Occipital lobe (tissue), 2 donors: Measurements from ENCODE around the gene MAPKAP1. TPM values are rescaled to one million over a fixed set of nuclear protein-coding genes. Genes with fewer than 3 reads are reported as not detected.
A peak's percentile ranks its signal among the peaks of the same experiment; 100 is the strongest.

Experiments used
- DNase-seq: peaks from one replicate; lab custom pipeline; 2025; lab: John Stamatoyannopoulos, UW
- total RNA-seq: library from RNA; depleted of rRNA; stranded (reverse); fragments of >200 nt; gene quantifications from one replicate; pipeline ENCODE4 v1.2.3, GENCODE V29; 2014

MAPKAP1 gene
- total RNA-seq, 1 donor from 2014 or later, result 37.6 TPM

GRCh38 chr9:125462861-125463291, 244.1 kb downstream of the MAPKAP1 start:
- DNase-seq, result no peak

GRCh38 chr9:125461636-125462190, 245.3 kb downstream of the MAPKAP1 start:
- no peak for DNase-seq

DNA sequence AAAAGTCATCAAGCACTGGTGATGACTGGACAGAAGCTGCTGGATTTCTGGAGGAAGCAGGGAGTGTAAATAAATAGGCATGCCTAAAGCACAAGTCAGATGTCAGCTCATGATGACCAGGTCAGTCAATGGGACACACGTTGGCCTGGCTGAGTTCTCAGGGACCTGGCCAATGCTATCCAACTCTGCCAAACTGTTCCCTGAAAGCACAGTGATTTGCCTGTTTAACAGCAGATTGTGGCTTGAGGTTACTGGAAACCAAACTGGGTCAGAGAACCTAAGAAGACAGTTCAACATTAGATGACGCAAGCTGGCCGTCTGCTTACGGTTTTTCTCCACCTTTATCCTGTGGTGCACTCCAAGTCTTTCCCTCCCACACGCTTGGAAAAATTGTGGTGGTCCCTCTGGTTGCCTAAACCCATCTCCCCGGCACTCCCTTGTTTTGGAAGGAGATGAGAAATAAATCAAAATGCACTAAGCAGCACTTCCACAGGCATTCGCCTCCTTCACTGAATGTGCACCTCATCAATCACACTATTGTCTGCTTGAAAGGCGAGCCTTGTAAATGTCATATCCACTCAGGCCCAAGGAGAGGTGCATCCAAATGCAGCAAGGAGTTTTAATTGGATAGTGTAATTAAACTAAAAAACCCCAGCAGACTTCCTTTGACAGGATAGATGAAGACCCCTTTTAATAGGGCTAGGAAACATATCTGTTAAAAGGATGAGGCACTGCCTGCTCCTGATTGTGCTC, 245.9 kb downstream of the MAPKAP1 start:
- no peak for DNase-seq

- no peak for DNase-seq
Observed at GRCh38 chr9:125460346-125460745, 246.7 kb downstream of the MAPKAP1 start.

GRCh38 chr9:125457357-125457756, 249.7 kb downstream of the MAPKAP1 start:
- DNase-seq, result no peak

GRCh38 chr9:125455876-125456275, 251.1 kb downstream of the MAPKAP1 start:
- DNase-seq, result no peak

- DNase-seq, result no peak
Observed at GRCh38 chr9:125455132-125455531, 251.9 kb downstream of the MAPKAP1 start.

GRCh38 chr9:125447202-125447802, 259.7 kb downstream of the MAPKAP1 start:
- no peak for DNase-seq

DNA sequence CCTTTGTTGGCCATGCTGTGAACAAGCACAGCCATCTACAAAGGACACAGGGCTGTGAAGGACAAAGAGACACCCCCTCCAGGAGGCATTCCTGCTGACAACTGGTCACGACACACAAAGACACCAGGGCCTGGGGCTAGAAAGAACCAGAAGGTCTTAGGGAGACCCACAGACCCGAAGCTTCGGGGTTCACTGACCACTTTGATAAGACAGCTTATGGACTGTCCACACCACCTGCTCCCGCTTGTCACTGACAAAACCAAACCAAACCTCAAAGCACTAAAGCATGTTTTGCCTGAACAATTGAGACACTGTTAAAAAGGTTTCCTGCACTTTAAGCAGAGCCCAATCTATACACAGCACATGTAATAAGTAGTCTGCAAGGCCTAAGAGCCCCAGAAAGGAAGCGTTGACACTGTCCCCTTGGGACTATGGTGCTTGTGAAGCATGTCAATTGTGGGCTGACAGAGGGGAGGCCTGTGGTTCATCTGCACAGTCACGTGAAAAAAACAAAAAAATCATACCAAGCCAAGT, 260.4 kb downstream of the MAPKAP1 start:
- no peak for DNase-seq

DNA sequence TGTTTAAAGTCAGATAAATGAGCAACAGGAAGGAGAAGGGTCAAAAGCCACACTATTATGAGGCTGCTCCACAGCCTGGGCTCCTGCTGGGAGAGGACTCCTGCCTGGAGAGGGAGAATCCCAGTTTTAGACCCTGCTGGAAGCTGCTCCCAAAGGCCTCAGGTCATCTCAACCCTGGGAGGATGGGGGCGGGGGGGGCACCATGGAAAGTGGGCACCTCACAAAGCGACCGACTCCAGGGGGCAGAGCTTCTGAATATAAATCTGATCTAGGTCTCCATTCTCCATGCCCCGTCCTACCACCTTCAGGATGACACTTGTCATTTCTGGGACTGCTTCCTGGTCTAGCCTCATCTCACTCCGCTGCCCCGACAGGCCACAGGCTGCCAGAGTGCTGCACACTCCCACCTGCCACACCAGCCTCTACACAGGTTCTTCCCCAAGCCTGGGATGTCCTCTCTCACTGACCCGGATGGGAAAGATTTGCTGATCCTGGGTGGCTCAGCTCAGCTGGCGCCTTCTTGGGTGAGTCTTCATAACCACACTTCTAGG, 262.0 kb downstream of the MAPKAP1 start:
- DNase-seq, result no peak

DNA sequence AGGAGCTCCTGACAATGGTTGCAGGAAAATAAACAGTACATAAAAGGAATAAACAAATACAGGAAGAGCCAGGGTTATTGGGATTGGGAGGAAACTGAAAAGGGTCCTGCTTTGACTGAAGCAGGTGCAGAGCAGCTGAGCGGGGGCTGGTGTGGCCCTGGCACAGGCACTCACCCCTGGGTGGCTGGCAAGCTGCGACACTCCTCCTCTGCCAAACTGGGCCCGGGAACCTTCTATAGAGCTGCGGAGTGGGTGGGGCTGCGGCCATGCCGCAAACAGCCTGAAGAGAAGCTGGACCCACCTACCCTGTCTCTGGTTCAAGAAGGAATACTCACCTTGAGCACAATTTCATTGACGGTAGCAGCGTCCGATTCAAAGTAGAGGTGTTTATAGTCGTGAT, 262.8 kb downstream of the MAPKAP1 start:
- DNase-seq, result no peak

DNA sequence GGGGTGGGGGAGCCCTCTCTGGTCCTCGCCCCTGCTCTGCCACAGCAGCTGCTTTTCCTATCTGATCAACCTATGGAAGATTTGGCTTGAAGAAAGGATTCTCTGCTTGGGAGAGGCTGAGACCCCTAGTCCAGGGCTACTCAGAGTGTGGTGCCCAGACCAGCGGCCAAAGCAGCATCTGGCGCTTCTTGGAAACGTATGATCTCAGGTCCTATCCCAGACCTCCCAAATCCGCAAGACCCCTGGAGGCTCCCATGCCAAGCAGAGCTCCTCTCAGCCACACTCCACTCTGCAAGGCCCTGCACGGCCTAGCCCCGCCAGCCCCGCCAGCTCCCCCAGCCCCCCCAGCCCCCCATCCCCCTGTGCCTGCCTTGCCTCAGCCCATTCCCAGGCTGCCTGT, 263.6 kb downstream of the MAPKAP1 start:
- no peak for DNase-seq

DNA sequence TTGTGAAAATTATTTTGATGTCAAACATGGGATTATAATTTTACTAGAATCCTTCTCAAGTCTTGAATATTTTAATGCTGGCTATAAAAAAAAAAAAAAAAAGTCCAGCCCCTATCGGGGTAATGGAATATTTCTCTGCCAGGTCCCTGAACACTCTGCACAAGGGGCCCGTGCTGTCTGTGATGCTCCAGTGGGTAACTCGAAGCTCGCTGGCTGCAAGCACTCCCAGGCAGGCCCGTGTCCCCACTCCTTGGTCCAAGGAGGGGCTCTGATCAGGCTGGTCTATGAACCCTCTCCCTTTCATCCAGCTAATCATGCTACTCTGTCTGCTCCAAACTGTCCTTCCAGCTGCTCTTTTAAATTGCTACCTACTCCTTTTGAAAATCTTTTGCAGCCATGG, 264.6 kb downstream of the MAPKAP1 start:
- DNase-seq, result no peak

GRCh38 chr9:125440411-125440810, 266.6 kb downstream of the MAPKAP1 start:
- DNase-seq, result no peak

GRCh38 chr9:125439434-125440272, 267.4 kb downstream of the MAPKAP1 start:
- DNase-seq, result peak; percentile 58

DNA sequence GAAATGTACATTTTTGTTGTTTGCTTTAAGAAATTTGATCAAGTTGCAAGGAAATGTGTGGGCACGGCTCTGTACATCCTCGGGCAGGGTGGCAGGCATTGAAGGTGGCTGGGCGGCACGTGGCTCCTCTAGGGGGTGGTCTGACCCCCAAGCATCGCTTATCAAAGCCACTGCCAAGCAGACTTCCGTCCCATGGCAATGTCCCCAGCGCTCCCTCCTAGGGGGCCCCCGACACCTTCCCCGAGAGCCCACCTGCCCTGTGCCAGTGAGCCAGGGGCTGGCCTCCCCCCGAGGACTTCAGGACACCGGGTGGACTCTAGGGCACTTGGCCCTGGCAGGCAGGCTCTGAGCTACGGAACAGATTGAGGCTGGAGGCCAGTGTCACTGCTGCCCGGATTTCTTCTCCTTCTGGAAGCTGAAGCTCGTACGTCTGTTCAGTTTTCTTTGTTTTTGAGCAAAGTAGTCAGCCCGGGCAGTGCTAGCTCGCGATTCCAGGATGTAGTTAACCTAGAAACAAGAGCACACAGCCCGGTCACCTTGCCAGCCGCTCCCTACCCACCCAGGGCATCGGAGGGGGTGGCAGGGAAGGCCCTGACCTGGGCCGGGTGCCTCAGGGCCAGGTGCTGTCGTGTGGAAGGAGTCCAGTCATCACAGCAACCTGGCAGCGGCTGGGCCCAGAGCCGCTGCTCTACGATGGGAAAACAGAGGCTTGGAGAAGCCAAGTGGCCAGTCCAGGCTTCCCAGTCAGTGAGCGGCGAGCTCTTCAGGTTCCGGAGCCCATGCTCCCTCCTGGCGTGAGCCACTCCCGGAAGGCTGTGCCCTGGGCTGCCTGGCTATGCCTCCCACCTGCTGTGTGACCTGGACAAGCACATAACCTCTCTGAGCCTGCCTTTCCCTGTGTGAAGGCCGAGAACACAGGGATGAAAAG, 268.2 kb downstream of the MAPKAP1 start:
- DNase-seq, result no peak

GRCh38 chr9:125437771-125438221, 269.2 kb downstream of the MAPKAP1 start:
- DNase-seq, result no peak

DNA sequence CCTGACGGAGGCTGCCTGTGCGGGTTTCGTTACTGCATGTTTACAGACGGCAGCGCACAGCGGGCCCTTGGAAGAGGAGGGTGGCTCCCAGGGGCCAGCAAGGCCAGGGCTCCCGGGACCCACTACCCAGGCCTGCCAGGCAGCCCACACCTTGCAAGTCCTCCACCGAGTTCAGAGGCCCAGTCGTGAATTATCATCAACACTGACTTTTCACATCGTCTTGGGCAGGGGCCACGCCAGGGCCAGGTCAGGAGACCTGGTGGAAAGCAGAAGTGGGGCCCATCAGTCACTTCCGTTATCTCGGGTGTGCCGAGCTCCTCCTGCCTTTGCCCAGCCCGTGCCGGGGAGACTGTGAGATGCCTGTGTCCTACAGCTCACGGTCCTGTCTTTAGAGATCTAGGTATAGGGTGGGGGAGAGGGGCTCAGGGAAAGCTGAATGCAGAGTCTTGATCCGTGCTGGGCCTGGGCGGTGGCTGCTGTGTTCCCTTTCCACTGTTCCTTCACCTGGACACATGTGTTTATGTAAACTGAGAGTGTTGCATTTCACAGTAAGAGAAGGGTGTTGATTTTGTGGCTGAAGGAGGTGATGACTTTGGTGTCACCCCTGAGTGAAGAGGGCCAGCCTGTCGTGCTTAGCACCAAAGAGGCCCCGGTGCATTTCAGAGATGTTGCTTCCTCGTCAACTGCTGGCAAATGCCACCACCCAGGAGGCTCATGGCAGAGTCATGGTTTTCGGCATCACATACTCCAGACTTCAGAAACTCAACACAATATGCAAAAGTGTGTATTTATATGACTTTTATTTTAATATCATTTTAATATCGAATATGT, 270.2 kb downstream of the MAPKAP1 start:
- no peak for DNase-seq
